HG03460 (cell line): ENCODE data around the gene TRAF3.
"Not testable (repeated sequence)": the region's sequence is repeated elsewhere in the genome, so short reads cannot be mapped to it uniquely, and the experiment has no call there.

Experiments used
- ATAC-seq: cut with Tn5 transposase; IDR thresholded peaks from one replicate; pipeline ENCODE4 v1.9.1; 2021; ENCODE audit not compliant: unreplicated experiment

TRAF3 gene

DNA sequence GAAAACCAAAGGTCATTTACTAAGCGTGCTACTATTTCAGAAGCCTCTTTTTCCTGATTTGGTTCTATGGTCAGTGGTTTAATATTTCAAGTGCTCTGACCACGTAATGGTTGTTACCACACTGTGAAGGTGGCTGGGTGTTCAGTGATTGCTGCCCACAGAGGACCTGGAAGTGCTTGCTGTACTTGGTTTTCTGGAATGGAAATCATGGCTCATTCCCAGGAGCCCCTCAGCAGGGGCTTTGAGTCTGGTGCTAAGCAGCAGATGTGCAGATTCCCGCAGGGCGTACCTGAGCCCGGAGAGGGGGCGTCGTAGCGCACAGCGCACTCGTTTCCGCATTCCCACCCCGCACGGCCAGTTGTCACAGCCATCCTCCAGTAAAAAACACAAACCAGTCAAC, 50.5 kb downstream of the TRAF3 start:
- no peak for ATAC-seq

- no peak for ATAC-seq
Measured at GRCh38 chr14:102828151-102828550, 50.9 kb downstream of the TRAF3 start.

DNA sequence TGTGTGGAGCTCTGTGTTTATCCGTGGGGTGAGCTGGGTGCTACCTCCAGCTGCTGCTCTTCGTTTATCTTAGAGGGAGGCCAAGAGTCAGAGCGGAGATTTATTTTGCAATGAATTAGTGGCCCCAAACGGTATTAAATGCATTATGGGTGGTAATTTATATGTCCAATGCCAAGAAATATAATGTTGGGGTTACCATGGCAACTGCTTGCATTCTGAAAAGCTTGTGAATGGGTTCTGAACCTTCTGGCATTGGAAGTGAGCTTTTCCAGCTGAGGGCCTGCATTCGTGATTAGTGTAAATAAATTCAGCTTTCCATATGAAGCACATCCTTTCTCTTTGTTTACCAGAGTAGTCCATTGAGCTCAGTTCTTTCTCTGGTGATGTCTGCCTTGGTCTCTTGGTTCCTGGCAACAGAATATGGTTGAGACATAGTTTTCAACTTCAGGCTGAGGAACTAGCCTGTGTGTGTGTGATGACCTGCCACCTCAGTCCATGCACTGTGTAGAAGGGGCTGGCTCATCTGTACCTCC, 51.8 kb downstream of the TRAF3 start:
- no peak for ATAC-seq

GRCh38 chr14:102830474-102831045, 53.3 kb downstream of the TRAF3 start:
- no peak for ATAC-seq

DNA sequence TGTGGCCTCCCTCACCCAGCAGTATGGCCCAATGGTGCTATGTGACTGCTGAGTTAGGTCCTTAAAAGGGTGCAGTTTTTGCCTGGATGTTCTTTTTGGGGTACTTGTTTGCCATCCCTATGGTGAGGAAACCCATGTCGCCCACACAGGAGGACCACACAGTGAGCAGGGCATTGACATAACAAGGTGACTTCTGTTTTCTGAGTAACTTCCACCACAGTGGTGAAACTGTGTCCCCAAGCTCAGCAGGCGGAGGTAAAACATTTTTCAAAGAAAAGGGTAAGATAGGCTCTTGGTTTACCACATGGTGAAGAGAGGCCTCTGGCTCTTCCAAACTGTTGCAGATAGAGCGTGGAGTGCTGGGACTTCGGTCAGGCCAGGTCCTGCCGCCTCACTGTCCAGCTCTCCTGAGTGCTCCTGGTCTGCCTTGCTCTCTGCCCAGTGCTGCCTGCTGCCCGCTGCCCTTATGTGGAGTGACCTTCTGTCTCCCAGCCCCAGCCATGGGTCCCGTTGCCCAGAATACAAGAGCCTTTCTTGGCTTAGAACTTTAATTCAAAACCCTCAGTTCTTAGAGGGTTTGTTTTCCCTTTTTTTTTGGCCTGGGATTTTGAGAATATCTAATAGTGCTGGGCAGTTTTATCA, 54.0 kb downstream of the TRAF3 start:
- no peak for ATAC-seq

DNA sequence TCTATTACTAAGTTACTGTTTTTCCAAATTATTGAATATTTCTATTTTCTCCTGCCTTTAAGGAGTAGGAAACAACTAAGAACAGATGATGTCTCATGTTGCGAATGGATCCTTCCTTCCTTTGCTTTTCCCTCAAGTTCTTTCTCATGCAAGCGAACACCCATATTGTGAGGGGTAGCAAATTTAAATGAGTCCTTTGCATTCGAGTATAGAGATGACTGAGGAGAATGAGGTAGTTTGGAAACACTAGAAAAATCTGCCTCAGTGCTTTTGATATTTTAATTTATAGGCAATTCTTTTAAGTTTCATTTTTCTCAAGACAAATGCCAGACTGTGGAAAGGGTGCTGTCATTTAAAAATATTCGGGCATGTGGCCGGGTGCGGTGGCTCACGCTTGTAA, 56.1 kb downstream of the TRAF3 start:
- ATAC-seq, result no peak

GRCh38 chr14:102833991-102834390, 56.7 kb downstream of the TRAF3 start:
- no peak for ATAC-seq

GRCh38 chr14:102835959-102836358, 58.7 kb downstream of the TRAF3 start:
- no peak for ATAC-seq

GRCh38 chr14:102837120-102837519, 59.9 kb downstream of the TRAF3 start:
- not testable (repeated sequence) for ATAC-seq

DNA sequence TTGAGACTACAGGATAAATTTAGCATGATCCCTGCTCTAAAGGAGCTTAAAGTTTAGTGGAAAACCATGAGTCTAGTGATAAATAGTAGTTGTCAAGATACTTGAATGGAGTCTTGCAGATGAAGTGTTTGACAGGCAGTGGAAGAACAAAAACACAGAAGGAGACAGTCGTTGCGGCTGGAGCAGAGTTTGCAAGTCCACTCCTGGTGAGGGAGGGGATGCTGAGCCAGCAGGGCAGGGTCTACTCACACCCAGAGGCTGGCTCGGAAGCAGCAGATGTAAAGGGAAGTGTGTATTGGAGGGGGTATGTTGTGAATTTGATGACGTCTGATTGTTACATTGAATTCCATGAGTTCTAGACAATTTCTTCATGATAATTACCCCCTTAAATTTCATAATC, 61.3 kb downstream of the TRAF3 start:
- no peak for ATAC-seq

DNA sequence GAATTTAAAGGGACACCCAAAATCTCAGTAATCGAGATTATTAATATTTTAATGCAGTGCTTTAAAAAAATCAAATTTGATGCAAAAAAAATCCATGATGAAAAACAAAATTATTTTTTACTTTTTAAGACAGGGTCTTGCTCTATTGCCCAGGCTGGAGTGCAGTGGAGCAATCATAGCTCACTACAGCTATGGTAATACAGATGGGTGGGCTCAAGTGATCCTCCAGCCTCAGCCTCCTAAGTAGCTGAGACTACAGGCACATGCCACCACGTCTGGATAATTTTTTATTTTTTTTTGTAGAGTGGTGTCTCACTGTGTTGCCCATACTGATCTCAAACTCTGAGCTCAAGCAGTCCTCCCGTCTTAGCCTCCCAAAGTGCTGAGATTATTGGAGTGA, 62.9 kb downstream of the TRAF3 start:
- no peak for ATAC-seq

DNA sequence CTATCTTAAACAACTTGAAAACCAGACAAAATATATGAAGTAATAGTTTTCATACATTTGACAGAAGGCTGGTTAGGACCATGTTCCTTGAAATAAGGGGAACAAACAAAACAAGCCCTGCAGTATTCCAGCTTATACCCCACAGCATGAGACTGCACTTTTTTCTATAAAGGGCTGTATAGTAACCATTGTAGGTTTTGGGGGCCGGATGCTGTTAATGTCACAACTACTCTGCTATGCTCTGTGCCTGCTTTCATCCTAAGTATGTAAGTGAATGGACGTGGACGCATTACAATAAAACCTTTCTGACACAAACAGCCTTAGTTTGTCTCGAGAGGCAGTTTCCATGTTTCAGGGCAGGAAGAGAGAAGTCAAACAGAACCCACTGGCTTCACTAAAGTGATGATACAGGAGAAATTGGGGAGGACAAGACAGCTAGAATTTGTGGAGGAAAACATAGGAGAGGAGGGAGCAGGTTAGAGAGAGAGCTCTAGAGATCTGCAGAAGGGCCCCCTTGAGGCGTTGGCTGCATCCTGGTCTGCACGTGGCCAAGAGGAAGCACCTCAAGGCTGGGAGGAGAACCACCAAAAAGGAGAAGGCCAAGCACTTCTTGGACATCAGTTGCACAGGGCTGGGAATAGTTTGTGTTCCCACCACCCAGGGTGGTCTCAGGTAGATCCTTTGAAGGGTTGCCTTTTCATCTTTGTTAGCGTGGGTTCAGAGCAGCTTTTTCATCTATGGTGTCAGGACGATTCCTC, 63.7 kb downstream of the TRAF3 start:
- no peak for ATAC-seq

DNA sequence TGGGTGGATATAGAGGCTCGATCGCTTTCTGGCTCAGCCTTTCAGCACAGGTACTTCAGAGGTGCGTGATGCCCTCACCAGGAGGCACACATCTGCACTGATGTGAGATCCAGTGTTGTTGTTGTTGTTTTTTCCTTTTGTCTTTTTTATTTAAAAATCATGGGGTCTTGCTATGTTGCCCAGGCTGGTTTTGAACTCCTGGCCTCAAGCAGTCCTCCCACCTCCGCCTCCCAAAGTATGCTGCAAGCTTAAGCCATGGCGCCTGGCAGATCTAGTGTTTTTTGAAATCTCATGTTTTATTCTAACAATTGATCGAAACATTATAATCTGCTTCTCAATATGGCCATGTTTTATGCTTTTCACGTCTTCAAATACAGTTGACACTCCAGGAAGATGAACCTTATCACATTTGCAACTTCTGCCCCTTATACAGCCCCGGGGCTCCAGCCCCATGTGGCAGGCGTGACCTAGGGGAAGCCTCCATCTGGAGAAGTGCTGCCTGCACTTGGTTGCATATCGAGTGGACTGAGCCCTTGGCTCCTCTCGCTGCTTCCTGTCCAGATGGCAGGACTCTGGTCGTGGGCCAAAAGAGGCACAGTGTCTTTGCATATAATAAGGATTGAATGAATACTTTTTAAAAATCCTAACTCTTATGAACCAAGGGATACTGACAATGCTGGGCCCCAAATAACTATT, 71.7 kb downstream of the TRAF3 start:
- ATAC-seq, result no peak

DNA sequence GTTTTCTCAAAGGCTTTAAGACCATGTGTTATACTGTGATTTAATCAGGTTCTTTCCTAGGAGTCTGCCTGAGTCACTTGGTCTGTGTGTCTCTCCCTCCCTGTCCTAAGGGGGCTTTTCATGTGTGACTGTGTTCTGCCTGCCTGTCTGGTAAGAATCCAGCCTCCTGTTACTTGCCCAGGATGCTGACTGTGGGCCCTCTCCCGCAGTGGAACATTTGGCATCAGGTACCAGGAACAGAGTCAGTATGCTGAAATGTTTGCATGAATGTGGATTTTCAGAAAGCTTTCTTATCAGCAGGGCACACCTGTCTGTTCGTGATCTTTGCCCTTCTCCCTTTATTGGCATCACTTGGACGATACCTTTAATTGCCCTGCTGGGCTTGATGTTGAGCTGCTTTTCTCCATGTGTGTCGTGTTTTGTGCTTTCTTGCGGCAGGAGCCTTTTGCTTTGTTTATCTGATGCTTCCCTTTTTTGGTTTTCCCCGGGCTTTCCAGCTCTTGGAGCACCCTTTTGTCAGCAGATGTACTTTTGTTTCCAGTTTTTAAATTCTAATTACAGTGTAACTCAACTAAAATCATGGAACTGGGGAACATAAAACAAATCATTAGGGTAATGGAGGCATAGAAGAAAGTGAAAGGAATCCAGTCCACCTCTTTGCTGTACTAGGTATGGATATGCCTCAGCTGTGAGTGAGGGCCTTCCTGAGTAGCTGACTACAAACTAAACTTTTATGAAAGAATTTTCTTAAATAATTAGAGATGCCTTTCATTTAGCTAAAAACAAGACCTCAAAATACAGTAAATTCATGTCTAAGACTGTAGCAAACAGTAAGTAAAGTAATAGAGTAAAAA, 72.5 kb downstream of the TRAF3 start:
- no peak for ATAC-seq

DNA sequence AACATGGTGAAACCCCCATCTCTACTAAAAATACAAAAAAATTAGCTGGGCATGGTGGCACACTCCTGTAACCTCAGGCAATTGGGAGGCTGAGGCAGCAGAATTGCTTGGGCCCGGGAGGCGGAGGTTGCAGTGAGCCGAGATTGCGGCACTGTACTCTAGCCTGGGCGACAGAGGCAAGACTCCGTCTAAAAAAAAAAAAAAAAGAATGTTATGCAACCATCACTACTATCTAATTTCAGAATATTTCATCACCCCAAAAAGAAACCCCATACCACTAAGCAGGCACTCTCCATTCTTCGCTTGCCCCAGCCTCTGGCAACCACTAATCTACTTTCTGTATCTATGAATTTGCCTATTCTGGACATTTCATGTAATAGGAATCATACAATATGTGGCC, 76.4 kb downstream of the TRAF3 start:
- no peak for ATAC-seq

GRCh38 chr14:102854091-102854703, 76.9 kb downstream of the TRAF3 start:
- ATAC-seq, result no peak

GRCh38 chr14:102856179-102856578, 78.9 kb downstream of the TRAF3 start:
- no peak for ATAC-seq

- ATAC-seq, result no peak
Measured at GRCh38 chr14:102857444-102857843, 80.2 kb downstream of the TRAF3 start.

DNA sequence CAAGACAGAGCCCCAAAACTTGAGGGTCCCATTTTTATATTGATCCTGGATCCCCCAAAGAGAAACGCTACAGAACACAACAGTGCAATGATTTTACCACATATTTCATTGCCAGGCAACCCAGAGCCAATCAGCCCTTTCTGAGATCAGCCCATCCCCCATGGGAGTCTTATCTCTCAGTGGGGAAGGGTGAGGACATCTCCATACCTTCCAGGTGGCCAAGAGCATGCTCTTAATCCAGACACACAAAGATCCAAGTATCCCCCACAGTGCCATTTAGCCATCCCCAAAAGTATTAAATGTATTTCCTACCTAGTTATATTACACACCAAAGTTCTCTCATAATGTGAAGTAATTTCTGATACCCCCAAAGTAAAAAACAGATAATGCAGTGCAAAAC, 82.7 kb downstream of the TRAF3 start:
- no peak for ATAC-seq

- no peak for ATAC-seq
Measured at GRCh38 chr14:102862154-102862773, 85.0 kb downstream of the TRAF3 start.
